Cerebellar cortex (tissue), 1 donor: Measurements from ENCODE around the gene BTC.
"Not testable (repeated sequence)": the region's sequence is repeated elsewhere in the genome, so short reads cannot be mapped to it uniquely, and the experiment has no call there.

Experiments
- DNase-seq: peaks from one replicate; pipeline ENCODE4 v3.0.0-alpha.2; 2015; ENCODE audit warnings: low spot score

The BTC gene

GRCh38 chr4:74757136-74757535, 37.2 kb downstream of the BTC start:
- DNase-seq: no peak

GRCh38 chr4:74755486-74755885, 38.8 kb downstream of the BTC start:
- DNase-seq: no peak

GRCh38 chr4:74754218-74754617, 40.1 kb downstream of the BTC start:
- no peak for DNase-seq

GRCh38 chr4:74752798-74753197, 41.5 kb downstream of the BTC start:
- DNase-seq: no peak

GRCh38 chr4:74751856-74752255, 42.5 kb downstream of the BTC start:
- no peak for DNase-seq

GRCh38 chr4:74751247-74751646, 43.1 kb downstream of the BTC start:
- no peak for DNase-seq

GRCh38 chr4:74742185-74742584, 52.1 kb downstream of the BTC start:
- no peak for DNase-seq

- no peak for DNase-seq
Measured at GRCh38 chr4:74738464-74739143, 55.7 kb downstream of the BTC start.

- DNase-seq: no peak
Measured at GRCh38 chr4:74734995-74735394, 59.3 kb downstream of the BTC start.

- no peak for DNase-seq
Measured at GRCh38 chr4:74733756-74734155, 60.6 kb downstream of the BTC start.

- DNase-seq: no peak
Measured at GRCh38 chr4:74724979-74725378, 69.3 kb downstream of the BTC start.

- DNase-seq: no peak
Measured at GRCh38 chr4:74716436-74716765, 77.9 kb downstream of the BTC start.

GRCh38 chr4:74715706-74716435, 78.5 kb downstream of the BTC start:
- no peak for DNase-seq

GRCh38 chr4:74714611-74715130, 79.7 kb downstream of the BTC start:
- DNase-seq: no peak

- DNase-seq: not testable (repeated sequence)
Measured at GRCh38 chr4:74708135-74708534, 86.2 kb downstream of the BTC start.
